Measurements from ENCODE around the gene PDE6A. TPM values are rescaled to one million over a fixed set of nuclear protein-coding genes. Genes with fewer than 3 reads are reported as not detected.
A peak's percentile ranks its signal among the peaks of the same experiment; 100 is the strongest.

Gene PDE6A
- total and polyA plus RNA-seq, 2 of the 13 experiments (the other 11 are each of a cell fraction or from before 2014, with no cell fraction given) = 0.01 TPM; not detected in 1

DNA sequence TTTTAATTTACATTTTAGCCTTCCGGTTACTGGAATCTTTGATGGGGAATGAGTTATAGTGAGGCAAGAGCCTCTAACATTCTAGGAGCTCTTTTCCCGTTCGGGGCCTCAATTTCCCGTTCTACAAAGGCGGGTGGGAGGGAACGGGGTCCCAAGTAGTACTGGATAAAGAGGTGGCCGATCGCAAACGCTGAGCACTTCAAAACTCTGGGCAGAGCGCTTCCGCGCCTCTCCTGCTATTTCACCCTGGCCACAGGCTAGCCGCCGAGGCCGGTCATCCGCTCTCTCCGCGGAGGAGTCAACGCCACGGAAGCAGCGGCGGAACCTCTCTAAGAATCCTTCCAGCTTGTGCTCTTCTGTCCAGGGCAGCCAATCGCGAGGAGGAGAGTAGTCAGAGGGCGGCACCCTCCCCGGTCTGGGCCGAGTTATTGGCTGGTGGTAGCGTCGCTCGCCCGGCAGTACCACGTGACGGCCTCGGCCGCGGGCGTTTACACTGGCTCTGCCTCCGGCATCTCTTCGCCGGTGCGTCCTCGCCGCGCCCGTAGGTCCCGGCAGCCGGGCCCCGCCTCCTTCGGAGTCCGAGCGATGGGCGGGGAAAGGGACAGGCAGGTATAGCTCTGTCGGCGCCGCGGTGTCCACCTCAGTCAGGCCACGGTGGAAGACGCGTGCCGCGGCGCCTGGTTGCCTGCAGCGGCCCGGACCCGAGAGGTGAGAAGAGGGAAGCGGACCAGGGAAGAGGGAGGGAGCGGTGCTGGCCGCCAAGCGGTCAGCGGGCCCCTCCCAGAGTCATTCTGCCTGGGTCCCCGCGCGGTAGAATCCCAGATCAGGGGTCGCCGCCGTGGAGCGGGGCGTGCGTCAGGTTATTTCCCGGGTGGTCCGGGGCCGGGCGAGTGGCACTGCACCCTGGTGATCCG lies 15.9 kb upstream of the PDE6A start, which contains the start of gene SLC26A2 (continued):
- TF ChIP-seq REXO4 (CRISPR knock-in tag; IDR thresholded peaks at IDR 0.05; ENCODE audit: borderline replicate concordance) (no peak), DNMT1 (CRISPR knock-in tag; IDR thresholded peaks at IDR 0.05) (0 out of 2 replicates have a peak, but pooled peaks have one; percentile 23), ZNF207 (IDR thresholded peaks at IDR 0.05; ENCODE audit: borderline replicate concordance) (no peak), BORCS8-MEF2B (CRISPR knock-in tag; IDR thresholded peaks at IDR 0.05) (0 out of 2 replicates have a peak, but pooled peaks have one; percentile 56), TBL1XR1 (IDR thresholded peaks at IDR 0.05; ENCODE audit: borderline replicate concordance, low read length, partially characterized antibody) (no peak), KDM2A (CRISPR knock-in tag; IDR thresholded peaks at IDR 0.05; ENCODE audit: borderline replicate concordance, low read depth) (peak; percentile 85), RARG (CRISPR knock-in tag; IDR thresholded peaks at IDR 0.05; ENCODE audit: low read depth) (no peak), JUND (CRISPR knock-in tag; IDR thresholded peaks at IDR 0.05) (no peak), ZNF850 (CRISPR knock-in tag; conservative IDR thresholded peaks at IDR 0.05) (no peak), GMEB1 (CRISPR knock-in tag; IDR thresholded peaks at IDR 0.05; ENCODE audit: borderline replicate concordance) (peak; percentile 72; the same call in 1 of the 2 replicates), FIP1L1 (IDR thresholded peaks at IDR 0.05; ENCODE audit: borderline replicate concordance, insufficient read depth, low read depth, low read length) (no peak), ARNT (IDR thresholded peaks at IDR 0.05) (no peak), YEATS2 (CRISPR knock-in tag; IDR thresholded peaks at IDR 0.05; ENCODE audit: borderline replicate concordance) (peak; percentile 61; the same call in 1 of the 2 replicates), MXD3 (CRISPR knock-in tag; IDR thresholded peaks at IDR 0.05) (peak; percentile 74), KAT8 (CRISPR knock-in tag; IDR thresholded peaks at IDR 0.05) (peak; percentile 84), ATF1 (CRISPR knock-in tag; IDR thresholded peaks at IDR 0.05) (no peak; the same call in 1 of the 2 replicates), SP140L (CRISPR knock-in tag; IDR thresholded peaks at IDR 0.05; ENCODE audit: borderline replicate concordance) (no peak), PHF8 (CRISPR knock-in tag; IDR thresholded peaks at IDR 0.05) (peak; percentile 82), JDP2 (CRISPR knock-in tag; IDR thresholded peaks at IDR 0.05; ENCODE audit: borderline replicate concordance) (no peak)
- TF ChIP-seq, protein P1, sequence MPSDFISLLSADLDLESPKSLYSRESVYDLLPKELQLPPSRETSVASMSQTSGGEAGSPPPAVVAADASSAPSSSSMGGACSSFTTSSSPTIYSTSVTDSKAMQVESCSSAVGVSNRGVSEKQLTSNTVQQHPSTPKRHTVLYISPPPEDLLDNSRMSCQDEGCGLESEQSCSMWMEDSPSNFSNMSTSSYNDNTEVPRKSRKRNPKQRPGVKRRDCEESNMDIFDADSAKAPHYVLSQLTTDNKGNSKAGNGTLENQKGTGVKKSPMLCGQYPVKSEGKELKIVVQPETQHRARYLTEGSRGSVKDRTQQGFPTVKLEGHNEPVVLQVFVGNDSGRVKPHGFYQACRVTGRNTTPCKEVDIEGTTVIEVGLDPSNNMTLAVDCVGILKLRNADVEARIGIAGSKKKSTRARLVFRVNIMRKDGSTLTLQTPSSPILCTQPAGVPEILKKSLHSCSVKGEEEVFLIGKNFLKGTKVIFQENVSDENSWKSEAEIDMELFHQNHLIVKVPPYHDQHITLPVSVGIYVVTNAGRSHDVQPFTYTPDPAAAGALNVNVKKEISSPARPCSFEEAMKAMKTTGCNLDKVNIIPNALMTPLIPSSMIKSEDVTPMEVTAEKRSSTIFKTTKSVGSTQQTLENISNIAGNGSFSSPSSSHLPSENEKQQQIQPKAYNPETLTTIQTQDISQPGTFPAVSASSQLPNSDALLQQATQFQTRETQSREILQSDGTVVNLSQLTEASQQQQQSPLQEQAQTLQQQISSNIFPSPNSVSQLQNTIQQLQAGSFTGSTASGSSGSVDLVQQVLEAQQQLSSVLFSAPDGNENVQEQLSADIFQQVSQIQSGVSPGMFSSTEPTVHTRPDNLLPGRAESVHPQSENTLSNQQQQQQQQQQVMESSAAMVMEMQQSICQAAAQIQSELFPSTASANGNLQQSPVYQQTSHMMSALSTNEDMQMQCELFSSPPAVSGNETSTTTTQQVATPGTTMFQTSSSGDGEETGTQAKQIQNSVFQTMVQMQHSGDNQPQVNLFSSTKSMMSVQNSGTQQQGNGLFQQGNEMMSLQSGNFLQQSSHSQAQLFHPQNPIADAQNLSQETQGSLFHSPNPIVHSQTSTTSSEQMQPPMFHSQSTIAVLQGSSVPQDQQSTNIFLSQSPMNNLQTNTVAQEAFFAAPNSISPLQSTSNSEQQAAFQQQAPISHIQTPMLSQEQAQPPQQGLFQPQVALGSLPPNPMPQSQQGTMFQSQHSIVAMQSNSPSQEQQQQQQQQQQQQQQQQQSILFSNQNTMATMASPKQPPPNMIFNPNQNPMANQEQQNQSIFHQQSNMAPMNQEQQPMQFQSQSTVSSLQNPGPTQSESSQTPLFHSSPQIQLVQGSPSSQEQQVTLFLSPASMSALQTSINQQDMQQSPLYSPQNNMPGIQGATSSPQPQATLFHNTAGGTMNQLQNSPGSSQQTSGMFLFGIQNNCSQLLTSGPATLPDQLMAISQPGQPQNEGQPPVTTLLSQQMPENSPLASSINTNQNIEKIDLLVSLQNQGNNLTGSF (CRISPR knock-in tag; IDR thresholded peaks at IDR 0.05) = no peak
- TF ChIP-seq, protein P2, sequence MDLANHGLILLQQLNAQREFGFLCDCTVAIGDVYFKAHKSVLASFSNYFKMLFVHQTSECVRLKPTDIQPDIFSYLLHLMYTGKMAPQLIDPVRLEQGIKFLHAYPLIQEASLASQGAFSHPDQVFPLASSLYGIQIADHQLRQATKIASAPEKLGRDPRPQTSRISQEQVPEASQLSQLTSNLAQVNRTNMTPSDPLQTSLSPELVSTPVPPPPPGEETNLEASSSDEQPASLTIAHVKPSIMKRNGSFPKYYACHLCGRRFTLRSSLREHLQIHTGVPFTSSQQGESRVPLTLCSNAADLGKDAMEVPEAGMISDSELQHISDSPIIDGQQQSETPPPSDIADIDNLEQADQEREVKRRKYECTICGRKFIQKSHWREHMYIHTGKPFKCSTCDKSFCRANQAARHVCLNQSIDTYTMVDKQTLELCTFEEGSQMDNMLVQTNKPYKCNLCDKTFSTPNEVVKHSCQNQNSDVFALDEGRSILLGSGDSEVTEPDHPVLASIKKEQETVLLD (CRISPR knock-in tag; IDR thresholded peaks at IDR 0.05; ENCODE audit: low read depth) = peak; percentile 92
